Stimulated activated CD8-positive, alpha-beta memory T cell treated with anti-CD3 and anti-CD28 coated beads, Interleukin-15, amount 100 ng/mL, for 24 hours (primary cell): ENCODE measurements around the gene TMUB2.

ENCODE experiments used
- DNase-seq: peaks from one replicate; pipeline ENCODE4 v3.0.0-alpha.2; 2020; ENCODE audit warnings: low read depth

The TMUB2 gene

DNA sequence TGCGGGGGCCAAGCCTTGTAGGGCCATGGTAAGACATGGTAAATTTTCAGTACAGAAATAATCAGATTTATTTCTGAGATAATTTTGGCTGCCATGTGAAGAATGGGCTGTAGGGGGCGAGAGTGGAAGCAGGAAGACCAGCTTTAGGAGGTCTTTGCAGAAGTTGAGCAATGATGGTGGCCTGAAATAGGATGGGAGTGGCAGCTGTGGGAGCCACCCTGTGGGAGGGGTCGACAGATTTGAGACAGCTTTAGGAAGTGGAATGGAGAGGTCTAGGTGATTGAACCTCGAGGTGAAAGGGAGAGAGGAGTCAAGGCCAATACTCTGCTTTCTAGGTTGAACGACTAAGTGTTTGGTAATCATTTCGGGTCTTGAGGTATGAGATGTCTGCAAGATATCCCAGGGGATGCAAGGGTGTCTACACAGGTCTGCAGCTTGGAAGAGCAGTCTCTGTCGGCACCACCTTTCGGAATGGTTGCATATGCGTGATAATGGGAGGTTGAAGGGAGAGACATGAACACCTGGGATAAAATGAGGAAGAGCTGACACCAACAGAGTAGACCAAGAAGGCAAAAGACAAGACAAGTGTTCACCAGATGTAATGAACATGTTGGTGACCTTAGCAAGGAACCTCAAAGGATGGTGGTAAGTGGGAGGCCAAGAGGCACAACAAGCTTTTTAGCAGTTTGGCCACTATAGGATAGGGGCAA, 17.1 kb downstream of the TMUB2 start:
- DNase-seq = no peak

DNA sequence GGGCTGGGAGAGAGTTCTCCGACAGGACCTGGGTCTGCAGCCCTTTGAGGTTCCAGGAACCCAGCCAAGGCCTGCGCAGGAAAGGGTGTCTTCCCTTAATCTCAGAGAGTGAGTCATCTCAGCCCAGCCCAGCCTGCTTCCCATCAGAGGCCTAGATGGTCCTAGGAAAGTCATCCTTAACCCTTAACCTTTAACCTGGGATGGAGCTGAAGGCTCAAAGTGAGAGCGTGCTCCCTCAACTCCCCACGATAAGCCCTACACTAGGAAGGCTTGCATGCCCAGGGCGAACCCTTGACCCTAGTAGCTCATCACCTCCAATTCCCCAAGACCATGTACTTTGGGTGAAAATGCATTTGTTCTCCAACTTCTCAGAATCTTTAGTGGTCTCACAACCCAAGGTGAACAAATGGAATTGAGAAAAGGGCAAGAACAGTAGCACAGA, 17.7 kb downstream of the TMUB2 start:
- DNase-seq = no peak

DNA sequence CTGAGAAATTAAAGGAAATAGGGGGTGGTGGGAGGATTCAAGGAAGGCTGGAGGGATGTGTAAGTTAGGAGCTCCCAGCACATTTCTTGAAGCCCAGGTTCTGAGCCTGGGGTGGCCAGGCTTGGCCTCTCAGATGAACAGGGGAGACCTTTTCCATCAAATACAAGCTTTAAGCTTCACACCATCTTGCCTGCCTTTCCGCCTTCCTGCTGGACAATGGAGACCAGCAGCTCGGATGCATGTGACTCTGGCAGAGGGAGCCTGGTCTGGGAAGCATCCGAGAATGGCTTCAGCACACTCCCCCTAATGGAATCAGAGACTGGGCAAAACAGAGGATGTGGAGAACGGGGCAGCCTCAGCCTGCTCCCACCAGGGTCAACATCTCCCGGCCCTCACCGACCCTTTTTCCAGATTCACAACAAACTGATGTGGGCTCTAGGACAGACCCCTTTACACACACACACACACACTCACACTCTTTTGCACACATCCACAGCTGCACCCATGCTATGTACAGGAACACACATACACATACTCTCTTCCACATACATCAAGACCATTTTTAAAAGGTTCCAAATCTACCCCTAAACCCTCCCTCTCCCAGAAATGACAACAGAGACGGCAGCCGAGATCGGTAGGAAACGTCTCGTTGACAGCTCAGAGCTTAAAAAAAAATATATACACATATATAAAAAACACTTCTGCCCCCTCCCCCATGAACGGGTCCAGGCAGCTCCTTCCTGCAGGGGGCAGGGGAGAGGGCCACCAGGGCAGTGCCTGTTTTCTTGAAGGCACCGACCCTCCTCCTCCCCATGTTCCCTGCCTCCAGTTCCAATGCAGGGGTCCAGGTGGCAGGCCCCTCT, 19.4 kb downstream of the TMUB2 start:
- DNase-seq = no peak

DNA sequence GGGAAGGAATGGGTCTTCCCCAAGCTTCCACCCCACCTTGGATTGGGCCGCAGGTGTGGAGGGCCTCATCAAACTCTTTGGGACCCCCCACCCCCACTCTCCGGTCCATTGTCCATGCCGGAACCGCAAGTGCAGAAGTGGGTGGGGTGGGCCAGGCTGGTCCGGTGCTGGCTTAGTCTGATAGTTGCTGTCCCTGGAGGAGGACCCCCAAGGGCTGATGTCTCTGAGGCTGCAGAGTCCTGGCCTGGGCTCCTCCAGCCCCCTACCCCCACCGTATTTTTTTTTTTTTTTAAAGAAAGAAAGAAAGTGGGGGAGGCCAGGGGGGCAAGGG, 20.0 kb downstream of the TMUB2 start:
- DNase-seq = no peak

DNA sequence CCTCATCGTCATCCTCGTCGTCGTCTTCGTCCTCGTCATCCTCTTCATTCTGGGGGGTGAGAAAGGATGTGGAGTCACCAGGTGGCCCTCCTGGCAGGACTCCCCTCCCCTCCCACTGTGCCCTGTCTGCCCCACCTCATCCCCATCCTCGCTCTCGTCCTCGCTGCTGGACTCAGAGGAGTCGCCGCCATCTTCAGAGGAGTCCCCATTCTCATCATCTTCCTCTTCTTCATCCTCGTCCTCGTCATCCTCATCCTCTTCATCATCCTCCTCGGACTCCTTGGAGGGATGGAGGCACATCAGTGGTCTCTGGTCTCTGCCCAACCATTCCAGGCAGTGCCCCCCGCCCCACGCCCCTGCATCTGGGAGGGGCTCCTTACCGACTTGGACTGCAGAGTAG, 20.5 kb downstream of the TMUB2 start:
- DNase-seq = no peak

DNA sequence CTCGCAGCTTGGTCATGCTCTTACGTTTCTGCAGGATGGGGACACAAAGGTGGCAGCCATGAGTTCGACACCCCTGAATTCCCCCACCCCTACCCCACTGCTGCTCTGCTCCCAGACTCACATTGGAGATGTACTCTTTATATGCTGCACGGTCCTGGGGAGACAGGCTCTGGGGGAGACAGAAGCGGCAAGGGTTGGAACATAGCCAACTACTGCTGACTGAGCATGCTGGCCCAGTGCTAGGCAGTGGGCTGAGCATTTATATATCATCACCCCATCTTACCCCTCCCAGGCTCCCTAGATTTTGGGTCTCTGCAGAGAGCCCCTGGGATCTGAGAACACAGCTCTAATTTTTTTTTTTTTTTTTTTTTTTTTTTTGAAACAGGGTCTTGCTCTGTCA, 21.0 kb downstream of the TMUB2 start:
- no peak for DNase-seq

DNA sequence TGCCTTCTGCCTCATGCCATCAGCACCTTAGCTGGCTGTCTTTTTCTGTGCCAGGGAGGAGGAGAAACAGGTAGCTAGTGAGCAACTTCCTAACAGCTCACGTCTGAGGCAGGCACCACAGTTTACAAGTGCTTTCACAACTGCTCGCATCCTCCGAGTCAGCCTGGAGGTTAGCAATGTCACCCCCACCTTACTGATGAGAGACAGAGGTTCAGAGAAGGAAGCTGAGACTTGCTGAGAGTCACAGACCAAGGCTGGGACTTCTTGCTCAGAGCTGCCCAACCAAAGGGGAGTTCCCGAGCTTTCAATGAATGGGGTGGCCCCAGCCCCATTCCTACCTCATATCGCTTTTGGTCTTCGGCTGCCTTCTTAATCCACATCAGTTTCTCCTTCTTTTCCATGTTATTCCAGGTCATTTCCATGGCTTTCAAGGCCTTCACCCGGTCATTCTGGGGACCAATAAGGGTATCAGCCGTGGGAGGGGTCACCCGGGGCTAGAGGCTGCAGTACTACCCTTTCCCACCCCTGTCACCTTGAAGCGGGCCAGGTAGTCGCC, 23.1 kb downstream of the TMUB2 start:
- DNase-seq = no peak

DNA sequence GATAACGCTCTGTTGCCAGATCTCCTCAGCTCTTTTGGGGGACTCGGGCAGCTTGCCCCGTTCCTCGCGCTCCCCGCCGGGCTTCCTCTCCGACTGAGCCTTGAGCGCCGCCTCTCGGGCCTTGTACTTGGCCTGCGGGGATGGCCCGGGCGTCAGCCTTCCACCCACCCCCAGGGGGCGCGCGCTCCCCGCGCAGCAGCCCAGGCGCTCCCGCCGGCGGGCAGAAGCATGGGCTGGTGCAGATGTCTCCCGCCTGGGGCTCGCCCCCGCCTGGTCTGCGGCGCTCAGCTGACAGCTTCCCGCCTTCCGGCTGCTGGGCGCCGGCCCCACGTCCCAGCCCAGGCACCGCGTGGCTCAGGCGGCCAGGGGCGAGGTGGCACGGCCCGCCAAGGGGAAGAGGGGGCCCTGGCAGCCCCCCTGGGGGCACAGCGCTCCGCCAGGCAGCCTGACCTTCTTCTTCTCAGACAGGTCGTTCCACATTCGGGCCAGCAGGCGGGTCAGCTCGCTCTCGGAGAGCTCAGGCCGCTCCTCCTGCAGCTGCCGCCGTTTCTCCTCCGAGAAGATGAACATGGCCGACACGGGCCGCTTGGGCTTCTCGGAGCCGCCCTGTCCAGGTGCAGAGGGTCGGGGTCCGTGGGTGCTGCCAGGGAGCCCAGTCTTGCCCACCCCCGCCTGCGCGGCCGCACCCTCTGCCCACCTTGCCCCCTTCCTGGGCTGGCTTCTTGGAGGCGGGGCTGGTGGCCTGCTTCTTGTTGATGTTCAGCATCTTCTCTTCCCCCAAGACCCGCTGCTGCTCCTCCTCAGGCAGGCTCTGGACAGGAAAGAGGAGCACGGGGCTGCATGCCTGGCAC, 23.8 kb downstream of the TMUB2 start:
- DNase-seq = peak; percentile 81

DNA sequence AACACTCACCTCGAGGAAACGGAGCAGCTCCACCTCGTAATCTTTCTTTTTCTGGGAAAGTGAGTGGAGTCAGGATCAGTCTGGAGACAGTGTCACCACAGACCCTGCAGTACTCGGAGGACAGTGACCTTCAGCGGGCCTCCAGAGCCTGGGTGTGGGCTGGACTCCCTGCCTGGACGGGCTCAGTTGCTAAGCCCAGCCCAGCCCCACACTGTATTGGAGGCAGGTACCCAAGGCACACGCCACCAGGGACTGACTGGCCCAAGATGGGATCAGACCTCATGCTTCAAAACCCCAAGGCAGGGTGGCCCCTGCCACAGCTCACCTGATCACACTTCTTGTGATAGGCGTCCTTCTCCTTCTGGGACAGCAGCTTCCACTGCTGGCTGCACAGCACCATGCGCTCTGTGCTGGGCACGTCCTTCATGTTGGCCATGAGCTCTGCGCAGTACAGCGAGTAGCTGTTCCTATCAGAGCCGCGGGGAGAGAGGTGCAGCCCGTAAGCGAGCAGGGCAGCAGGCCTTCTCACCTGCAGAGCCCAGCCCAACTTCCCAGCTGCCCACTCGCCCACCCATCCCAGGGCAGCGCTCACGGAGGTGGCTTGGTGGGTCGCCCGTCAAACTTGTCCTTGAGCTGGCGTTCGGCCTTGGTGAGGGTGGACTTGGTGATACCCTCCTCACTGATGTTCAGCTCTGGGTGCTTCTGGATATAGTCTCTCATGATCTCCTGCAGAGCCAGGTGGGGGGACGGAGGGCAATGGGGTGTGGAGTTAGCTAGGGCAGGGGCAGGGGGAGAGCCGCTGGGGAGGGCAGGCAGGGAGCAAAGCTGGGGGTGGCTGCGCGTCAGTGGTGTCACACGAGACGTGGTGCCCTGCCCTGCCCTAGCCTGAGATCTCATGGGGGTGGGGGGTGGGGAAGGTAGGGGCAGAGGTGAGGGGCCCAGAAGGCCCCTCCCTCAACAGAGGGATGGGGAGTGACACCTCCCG, 24.8 kb downstream of the TMUB2 start:
- DNase-seq = no peak

DNA sequence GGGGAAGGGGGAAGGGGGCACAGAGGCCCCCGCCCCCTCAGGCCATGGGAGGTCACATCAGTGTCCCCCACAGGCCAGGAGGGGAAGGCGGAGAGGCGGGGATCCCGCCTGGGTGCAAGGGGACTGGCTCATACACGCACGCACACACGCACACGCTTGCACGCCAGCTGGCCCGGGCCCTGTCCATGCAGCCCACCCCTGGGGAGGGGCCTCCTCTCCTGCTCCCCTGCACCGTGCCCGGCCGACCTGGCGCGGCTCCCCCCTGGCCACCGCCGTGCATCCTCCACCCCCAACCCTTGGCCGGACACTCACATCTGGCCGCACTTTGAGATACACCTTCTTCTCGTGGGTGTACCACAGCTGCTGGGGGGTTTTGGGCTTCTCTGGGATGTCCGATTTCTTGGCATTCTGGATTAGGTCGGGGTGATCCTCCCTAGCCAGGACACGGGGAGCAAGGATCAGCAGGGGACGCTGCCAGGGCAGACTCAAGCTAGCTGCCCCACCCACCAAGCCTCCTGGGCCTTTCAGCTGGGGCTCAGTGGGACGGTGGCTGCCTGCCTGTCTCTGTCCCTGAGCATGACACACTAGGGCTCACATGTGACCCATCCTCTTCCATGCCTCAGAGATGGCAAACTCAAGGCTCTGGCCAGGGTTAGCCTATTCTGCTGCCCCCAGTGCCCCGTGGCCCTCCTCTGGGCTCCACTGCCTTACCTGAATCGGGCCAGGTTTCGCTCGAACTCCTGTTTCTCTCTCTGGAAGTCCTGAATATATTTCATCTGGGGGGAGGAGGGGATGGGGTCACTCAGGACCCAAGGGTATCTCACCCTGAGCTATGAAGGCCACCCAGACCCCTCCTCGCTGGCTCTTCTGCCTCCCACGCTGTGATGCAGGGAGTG, 26.0 kb downstream of the TMUB2 start:
- DNase-seq = no peak

DNA sequence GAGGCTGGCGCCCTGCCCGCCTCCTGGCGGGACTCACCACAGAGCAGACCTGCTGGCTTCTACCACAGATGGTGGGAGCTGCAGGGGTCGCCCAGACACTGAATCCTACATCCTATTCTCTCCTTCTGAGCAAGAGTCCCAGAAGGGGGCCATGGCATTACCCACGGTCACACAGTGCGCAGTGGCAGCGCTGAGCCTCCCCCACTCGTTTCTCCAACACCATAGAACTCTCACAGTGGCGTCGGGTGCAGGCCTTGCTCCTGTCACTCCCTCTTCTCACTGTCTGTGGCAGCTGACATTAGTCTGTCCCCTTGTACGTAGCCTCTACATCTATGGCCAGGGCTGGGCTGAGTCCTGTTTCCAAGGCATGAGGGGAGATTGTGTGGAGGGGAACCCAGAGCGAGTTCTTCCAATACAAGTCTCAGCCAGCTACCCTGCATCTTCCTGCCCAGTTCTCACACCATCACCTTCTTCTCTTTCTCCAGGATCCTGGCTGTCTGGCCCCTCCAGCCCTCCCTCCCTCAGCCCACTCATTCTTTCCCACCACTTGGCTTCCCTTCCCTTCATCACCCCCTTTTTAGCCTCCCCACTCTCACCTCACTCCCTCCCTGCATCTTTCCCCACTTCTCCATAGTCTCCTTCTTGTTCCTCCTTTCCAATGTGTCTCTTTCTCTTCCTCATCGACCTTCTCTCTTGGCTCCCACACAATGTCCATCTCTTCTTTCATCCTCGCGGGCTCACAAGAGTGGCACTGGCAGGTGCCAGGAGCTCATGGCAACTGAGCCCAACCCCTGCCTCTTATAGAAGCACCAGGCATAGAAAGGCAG, 26.8 kb downstream of the TMUB2 start:
- no peak for DNase-seq

DNA sequence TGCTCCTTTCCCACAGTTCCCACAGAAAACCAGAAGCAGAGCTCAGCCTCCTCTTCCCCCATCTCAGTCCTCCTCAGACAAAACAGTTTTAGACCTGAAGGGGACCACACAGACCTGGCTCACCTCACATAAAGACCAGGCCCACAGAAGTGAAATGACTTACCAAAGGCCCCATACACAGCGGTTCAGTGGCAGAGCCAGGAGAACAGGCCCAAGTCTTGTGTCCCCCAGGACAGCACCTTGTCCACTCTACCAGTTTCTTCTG, 27.4 kb downstream of the TMUB2 start:
- DNase-seq = no peak

DNA sequence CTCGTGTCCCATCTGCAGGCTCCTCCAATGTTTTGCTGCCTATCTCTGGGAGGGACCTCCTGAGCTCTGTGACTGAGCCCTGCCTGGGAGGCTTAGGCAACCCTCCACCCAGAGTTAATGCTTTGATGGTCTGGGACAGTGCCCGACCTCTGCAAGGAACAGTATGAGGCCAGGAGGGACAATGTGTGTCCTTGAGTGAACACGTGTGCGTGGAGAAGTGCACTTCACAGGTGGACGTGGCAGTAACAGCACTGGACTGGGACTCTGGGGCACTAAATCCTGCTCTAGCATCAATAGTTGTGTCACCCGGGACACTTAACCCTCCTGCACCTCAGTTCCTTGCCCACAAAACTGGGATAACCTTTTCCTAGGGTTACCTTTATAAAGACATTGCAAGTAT, 28.1 kb downstream of the TMUB2 start:
- DNase-seq = no peak

DNA sequence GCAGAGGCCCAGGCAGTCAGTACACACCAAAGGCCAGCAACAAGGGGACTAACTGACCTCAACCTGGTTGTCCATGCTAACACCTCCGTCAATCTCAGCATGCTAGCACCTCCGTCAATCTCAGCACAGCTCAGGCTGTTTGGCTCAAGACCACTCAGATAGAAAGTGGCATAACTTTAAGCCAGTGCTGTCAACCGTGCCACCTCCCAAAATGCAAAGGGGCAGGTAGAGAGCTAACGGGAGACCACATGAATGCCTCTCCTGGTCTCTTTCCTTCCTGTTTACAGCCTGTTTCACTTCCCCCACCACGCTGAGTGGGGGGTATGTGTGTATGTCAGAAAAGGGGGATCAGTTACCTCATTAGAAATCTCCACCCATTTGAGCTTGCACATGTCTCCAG, 29.4 kb downstream of the TMUB2 start:
- no peak for DNase-seq

DNA sequence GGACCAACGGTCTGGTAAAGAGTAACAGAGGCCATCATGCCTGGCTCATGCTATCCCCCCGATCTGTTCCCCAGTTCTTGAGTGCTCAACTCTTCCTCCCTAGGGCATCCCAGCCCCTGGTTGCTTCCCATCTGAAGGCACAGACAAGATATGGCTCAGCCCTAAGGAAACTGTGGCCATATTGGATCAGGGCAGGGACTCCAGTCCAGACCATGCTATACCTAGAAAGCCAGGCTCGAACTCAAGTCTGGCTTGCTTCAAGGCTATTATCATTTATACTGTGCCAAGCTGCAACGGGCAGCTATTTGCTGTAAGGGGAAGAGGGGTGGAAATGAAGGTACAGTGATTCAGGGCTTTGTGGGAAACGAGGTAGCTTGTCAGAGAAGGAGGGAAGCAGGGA, 29.9 kb downstream of the TMUB2 start:
- DNase-seq = no peak

DNA sequence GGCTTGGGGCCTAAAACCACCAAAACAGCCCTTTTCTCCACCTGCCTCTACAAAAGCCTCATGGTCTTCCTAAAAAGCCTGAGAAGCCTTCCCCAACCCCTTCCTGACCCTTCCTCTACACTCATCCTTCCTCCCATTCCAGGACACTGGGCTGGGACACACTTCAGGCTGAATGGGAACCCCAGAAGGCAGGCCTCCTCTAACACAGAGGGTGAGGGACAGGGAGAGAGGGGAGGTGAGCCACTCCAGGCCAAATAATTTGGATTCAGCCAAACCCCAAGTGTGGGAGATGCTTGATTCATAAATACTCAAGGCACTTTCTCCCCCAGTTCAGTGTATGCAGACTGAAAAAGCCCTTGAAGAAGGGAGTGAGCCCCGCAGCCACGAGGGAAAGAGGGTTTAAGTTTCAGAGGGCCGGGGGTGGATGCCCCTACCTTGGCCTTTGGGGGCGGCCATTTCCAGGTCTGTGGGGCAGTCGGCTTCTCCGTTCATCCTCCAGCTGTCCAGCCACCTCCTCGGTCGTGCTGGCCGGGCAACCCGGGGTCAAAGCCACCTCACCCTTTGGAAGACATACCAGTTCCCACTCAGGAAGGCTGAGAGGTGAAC, 31.1 kb downstream of the TMUB2 start:
- DNase-seq = no peak

DNA sequence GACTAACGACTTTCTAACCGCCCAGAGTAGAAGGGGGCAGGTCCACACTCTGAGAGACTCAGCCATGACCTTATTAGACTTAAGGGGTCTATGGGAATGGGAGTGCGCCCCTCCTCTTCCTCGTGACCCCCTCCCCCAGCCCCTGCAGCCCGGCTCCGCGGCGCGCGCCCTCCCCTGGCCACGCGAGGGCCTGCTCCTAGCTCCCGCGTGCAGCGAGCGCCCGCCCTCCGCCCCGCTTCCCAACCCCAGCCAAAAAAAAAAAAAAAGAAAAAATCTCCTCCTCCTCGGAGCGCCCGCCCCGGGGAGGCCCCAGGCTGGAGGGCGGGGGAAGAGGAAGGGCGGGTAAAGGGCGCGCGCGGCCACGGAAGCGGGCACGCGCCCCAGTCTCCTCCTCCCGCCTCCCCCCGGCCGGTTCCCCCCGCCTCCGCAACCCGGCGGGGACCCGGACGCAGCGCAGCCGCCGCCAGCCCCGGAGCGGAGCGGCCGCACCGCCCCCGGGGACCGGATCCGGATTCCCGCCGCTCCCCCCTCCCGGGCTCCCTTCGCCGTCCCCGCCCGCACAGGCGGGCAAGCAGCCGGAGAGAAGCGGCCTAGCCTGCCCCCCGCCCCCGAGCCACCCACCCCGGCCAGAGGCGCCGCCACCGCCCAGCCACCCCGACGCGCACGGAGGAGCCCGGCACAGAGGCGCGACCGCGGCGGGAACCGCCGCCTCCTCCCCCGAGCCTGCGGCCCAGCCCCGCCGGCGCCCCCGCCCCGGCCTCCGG, 31.8 kb downstream of the TMUB2 start:
- peak; percentile 69 for DNase-seq

DNA sequence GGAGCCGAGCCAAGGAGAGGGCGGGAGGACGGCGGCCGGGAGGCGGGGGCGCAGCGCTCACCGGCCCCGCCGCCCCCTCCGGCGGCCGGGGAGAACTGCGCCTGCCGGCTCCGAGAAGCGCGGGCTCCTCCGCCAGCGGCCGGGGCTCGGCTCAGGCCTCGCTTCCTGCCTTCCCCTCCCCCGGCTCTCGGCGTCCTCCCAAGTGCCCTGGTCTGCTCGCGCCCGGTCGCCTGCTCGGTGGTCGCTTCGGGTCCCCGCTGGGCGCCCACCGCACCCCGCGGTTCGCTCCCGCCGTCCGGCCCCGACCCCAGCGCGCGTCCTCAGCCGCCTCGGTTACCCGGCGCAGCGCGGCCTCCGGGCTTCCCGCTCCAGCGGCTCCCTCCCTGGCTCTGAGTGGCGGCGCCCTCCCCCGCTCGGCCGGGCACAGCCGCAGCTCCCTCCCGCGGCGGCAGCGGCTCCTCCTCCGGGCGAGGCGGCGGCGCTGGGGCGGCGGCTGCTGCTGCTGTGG, 32.4 kb downstream of the TMUB2 start:
- no peak for DNase-seq
